H1 (cell line): Measurements from ENCODE around the gene SH3GL2. TPM values are rescaled to one million over a fixed set of nuclear protein-coding genes. Genes with fewer than 3 reads are reported as not detected.

ENCODE experiments used
- CTCF ChIA-PET: fragments of 300-600 bp; sonication (Branson Sonifier 250); formaldehyde crosslinking; loops from one replicate; lab custom pipeline; 2021; ENCODE audit not compliant: partially characterized antibody; lab: Charles Lee
- POLR2A ChIA-PET: fragments of 300-600 bp; sonication (Branson Sonifier 250); formaldehyde crosslinking; loops from one replicate; lab custom pipeline; 2021; ENCODE audit warnings: inconsistent platforms; ENCODE audit not compliant: partially characterized antibody; lab: Charles Lee
- DNase-seq, 2 experiments: peaks; one replicate each; pipeline versions ENCODE4 v3.0.0 to v3.0.0-alpha.2; 2010 to 2022; ENCODE audit warnings: low spot score in 2 of 2, low read depth in 1 of 2, mixed read lengths in 1 of 2
- FAIRE-seq: peaks from 2 replicates; lab custom pipeline; 2011; peaks lifted over from hg19 to GRCh38; lab: Jason Lieb, UNC
- H2AFZ ChIP-seq: 2 replicates; pipeline ENCODE4 v1.8.1; 2012; ENCODE audit warnings: low read length, inconsistent platforms
- H2AK5ac ChIP-seq: 2 replicates; pipeline ENCODE4 v1.6.1; 2013; ENCODE audit warnings: low read depth, low read length
- H2BK120ac ChIP-seq: replicated peaks from 2 replicates; pipeline ENCODE3; 2013; ENCODE audit warnings: low read depth, low read length, inconsistent platforms
- H2BK12ac ChIP-seq: 2 replicates; pipeline ENCODE4 v1.6.1; 2013; ENCODE audit warnings: low read depth, low read length
- H2BK15ac ChIP-seq: 2 replicates; pipeline ENCODE4 v1.6.1; 2013; ENCODE audit warnings: low read length
- H2BK20ac ChIP-seq: 2 replicates; pipeline ENCODE4 v1.6.1; 2013; ENCODE audit warnings: low read length
- H2BK5ac ChIP-seq: 2 replicates; pipeline ENCODE4 v1.6.1; 2013; ENCODE audit warnings: low read depth, low read length
- H3K14ac ChIP-seq: 2 replicates; pipeline ENCODE4 v1.6.1; 2013; ENCODE audit warnings: inconsistent platforms; ENCODE audit not compliant: insufficient read length
- H3K18ac ChIP-seq: 2 replicates; pipeline ENCODE4 v1.6.1; 2013; ENCODE audit warnings: low read length; ENCODE audit errors: extremely low read depth
- H3K23ac ChIP-seq: 2 replicates; pipeline ENCODE4 v1.6.1; 2013; ENCODE audit warnings: inconsistent platforms; ENCODE audit not compliant: insufficient read length
- H3K23me2 ChIP-seq: 2 replicates; pipeline ENCODE4 v1.6.1; 2013; ENCODE audit warnings: low read depth, low read length
- H3K27ac ChIP-seq: 2 replicates; pipeline ENCODE4 v1.6.1; 2011; ENCODE audit warnings: low read depth, low read length, inconsistent platforms
- H3K27me3 ChIP-seq, 4 experiments: replicated peaks in 1 of 4; 1 replicate in 1 of 4; 2 replicates in 3 of 4; pipeline versions ENCODE4 v1.6.1 to v1.8.1; 2011 to 2013; ENCODE audit warnings: low read length in 3 of 4, mild to moderate bottlenecking in 3 of 4, inconsistent platforms in 2 of 4, mixed read lengths in 2 of 4, moderate library complexity in 1 of 4; ENCODE audit not compliant: control insufficient read depth in 3 of 4, insufficient read depth in 3 of 4; ENCODE audit errors: extremely low read depth in 1 of 4
- H3K36me3 ChIP-seq, 4 experiments: 2 replicates each; pipeline versions ENCODE4 v1.6.1 to v1.8.1; 2011 to 2013; ENCODE audit warnings: mild to moderate bottlenecking in 4 of 4, low read length in 3 of 4, moderate library complexity in 2 of 4, control low read depth in 1 of 4, inconsistent platforms in 1 of 4; ENCODE audit not compliant: insufficient read depth in 4 of 4, control insufficient read depth in 2 of 4
- H3K4ac ChIP-seq: replicated peaks from 2 replicates; pipeline ENCODE3; 2013; ENCODE audit warnings: low read length, low read depth, mixed read lengths, inconsistent platforms; ENCODE audit not compliant: insufficient read length
- H3K4me1 ChIP-seq, 4 experiments: replicated peaks in 1 of 4; 1 replicate in 1 of 4; 2 replicates in 3 of 4; pipeline versions ENCODE4 v1.6.1 to v1.8.1; 2011 to 2013; ENCODE audit warnings: low read length in 3 of 4, inconsistent platforms in 2 of 4, mixed read lengths in 1 of 4; ENCODE audit not compliant: insufficient read depth in 4 of 4, control insufficient read depth in 3 of 4
- H3K4me2 ChIP-seq, 2 experiments: 2 replicates each; pipeline versions ENCODE4 v1.6.1 to v1.8.1; 2011 to 2013; ENCODE audit warnings: low read depth in 2 of 2, low read length in 2 of 2, control low read depth in 1 of 2, inconsistent platforms in 1 of 2, mild to moderate bottlenecking in 1 of 2; ENCODE audit not compliant: insufficient read depth in 1 of 2
- H3K4me3 ChIP-seq, 4 experiments: fragments of 200-600, 300-600 bp in 1 of 4; sonication (generic), shearing (Covaris generic), sonication (Bioruptor Twin) in 1 of 4; 2 replicates each; pipeline versions ENCODE4 v1.5.1 to v1.8.1; 2011 to 2016; ENCODE audit warnings: low read length in 4 of 4, low read depth in 3 of 4, control low read depth in 2 of 4, inconsistent platforms in 2 of 4, mild to moderate bottlenecking in 2 of 4, mixed read lengths in 1 of 4, moderate library complexity in 1 of 4; ENCODE audit not compliant: insufficient read depth in 2 of 4; ENCODE audit errors: extremely low read depth in 1 of 4
- H3K56ac ChIP-seq: replicated peaks from 2 replicates; pipeline ENCODE3; 2013; ENCODE audit warnings: low read depth, mild to moderate bottlenecking, mixed read lengths, low read length, inconsistent platforms; ENCODE audit not compliant: insufficient read length
- H3K79me1 ChIP-seq: 2 replicates; pipeline ENCODE4 v1.6.1; 2013; ENCODE audit warnings: low read depth, low read length, control low read depth
- H3K79me2 ChIP-seq, 2 experiments: 2 replicates each; pipeline versions ENCODE4 v1.6.1 to v1.8.1; 2012 to 2013; ENCODE audit warnings: low read length in 2 of 2, mild to moderate bottlenecking in 2 of 2, inconsistent platforms in 1 of 2; ENCODE audit not compliant: insufficient read depth in 2 of 2, control insufficient read depth in 1 of 2
- H3K9ac ChIP-seq, 4 experiments: replicated peaks in 1 of 4; 1 replicate in 1 of 4; 2 replicates in 3 of 4; pipeline versions ENCODE4 v1.6.1 to v1.8.1; 2011 to 2013; ENCODE audit warnings: low read depth in 3 of 4, low read length in 3 of 4, control low read depth in 2 of 4, mild to moderate bottlenecking in 2 of 4, moderate library complexity in 2 of 4, inconsistent platforms in 1 of 4; ENCODE audit errors: extremely low read depth in 1 of 4
- H3K9me3 ChIP-seq, 2 experiments: 2 replicates each; pipeline versions ENCODE4 v1.6.1 to v1.8.1; 2012 to 2013; ENCODE audit warnings: mild to moderate bottlenecking in 2 of 2, moderate library complexity in 2 of 2, control low read depth in 1 of 2, inconsistent platforms in 1 of 2, low read depth in 1 of 2, low read length in 1 of 2, mixed read lengths in 1 of 2; ENCODE audit not compliant: insufficient read depth in 2 of 2
- H4K20me1 ChIP-seq, 2 experiments: replicated peaks in 1 of 2; 2 replicates each; pipeline versions ENCODE3 to v1.8.1; 2011 to 2013; ENCODE audit warnings: inconsistent platforms in 2 of 2, low read length in 2 of 2, mild to moderate bottlenecking in 1 of 2; ENCODE audit not compliant: insufficient read depth in 2 of 2, control insufficient read depth in 1 of 2
- H4K5ac ChIP-seq: 2 replicates; pipeline ENCODE4 v1.6.1; 2013; ENCODE audit warnings: low read length, low read depth, mixed read lengths, inconsistent platforms; ENCODE audit not compliant: insufficient read length
- H4K8ac ChIP-seq: 2 replicates; pipeline ENCODE4 v1.8.0; 2013; ENCODE audit warnings: mild to moderate bottlenecking, moderate library complexity, low read length, inconsistent platforms; ENCODE audit not compliant: insufficient read depth; ENCODE audit errors: extremely low read depth
- H4K91ac ChIP-seq: replicated peaks from 2 replicates; pipeline ENCODE3; 2013; ENCODE audit warnings: low read length, mixed read lengths, inconsistent platforms; ENCODE audit not compliant: insufficient read length
- NRF1 ChIP-seq: IDR thresholded peaks from 2 replicates; pipeline ENCODE4 v1.6.1; 2011; ENCODE audit warnings: mild to moderate bottlenecking, low read depth, low read length, improper control_type of control experiment
- RXRA ChIP-seq: IDR thresholded peaks from 2 replicates; pipeline ENCODE4 v1.6.1; 2011; ENCODE audit warnings: low read depth, mild to moderate bottlenecking, low read length, moderate library complexity; ENCODE audit not compliant: insufficient read depth
- WGBS, 2 experiments: shearing (Covaris generic) in 1 of 2; methylation state at CpG; one replicate each; pipeline versions ENCODE4 v1.1.6 to v1.1.7; 2013 to 2015; ENCODE audit warnings: low lambda C conversion rate in 2 of 2, mixed read lengths in 2 of 2, inconsistent platforms in 1 of 2, low coverage in 1 of 2, missing lambda C conversion rate in 1 of 2; ENCODE audit not compliant: insufficient replicate concordance in 2 of 2, insufficient coverage in 1 of 2, insufficient read length in 1 of 2; ENCODE audit errors: extremely low coverage in 1 of 2, missing lambda C conversion rate in 1 of 2; 5-methylcytosine and 5-hydroxymethylcytosine counted together
- polyA plus RNA-seq, 7 experiments: library from polyadenylated mRNA; depleted of rRNA in 3 of 7; stranded (reverse) in 5 of 7; unstranded in 2 of 7; fragments of >200 nt in 5 of 7; fragments of 200-250 nt in 2 of 7; gene quantifications; 1 replicate in 5 of 7; 2 replicates in 1 of 7; 4 replicates in 1 of 7; pipeline versions ENCODE4 v1.2.1 to v1.2.3, GENCODE V29; 2011 to 2013; ENCODE audit warnings: missing spikeins in 2 of 7, mixed read lengths in 2 of 7
- total RNA-seq: library from RNA; stranded (reverse); fragmentation: NEBNext Ultra II Directional; extraction: Animal tissue kit (Norgen Biotek cat#: 25700); gene quantifications from 2 replicates; pipeline ENCODE4 v1.2.1, GENCODE V29; 2021

SH3GL2 gene
- total and polyA plus RNA-seq, 2 of the 8 experiments (the other 6 are each of a cell fraction or from before 2014, with no cell fraction given), result 4.7 to 5.3 TPM

- DNase-seq (no peak), FAIRE-seq (no peak)
- H3K23me2 ChIP-seq, result no peaks in the 10 kb centered on the region
- H2BK15ac ChIP-seq, result no peak overlapping the region
- H3K23ac ChIP-seq, result no peak overlapping the region
- H2AK5ac ChIP-seq, result no peak overlapping the region
- H3K79me2 ChIP-seq, result no peaks in the 10 kb centered on the region
- no peak overlapping the region for H3K14ac ChIP-seq
- H3K36me3 ChIP-seq, result no peaks in the 10 kb centered on the region
- H4K8ac ChIP-seq, result no peak overlapping the region
- no peak overlapping the region for H3K4me2 ChIP-seq
- no peak overlapping the region for H3K4me3 ChIP-seq
- no peak overlapping the region for H2AFZ ChIP-seq
- CTCF ChIA-PET, result interaction anchor here (1.1 kb wide), 1 partner anchor 15 kb away, joined by 3 read pairs; no protein-coding TSS in a partner anchor
- no peak overlapping the region for H3K27ac ChIP-seq
- H2BK120ac ChIP-seq, result no peak overlapping the region
- H3K79me1 ChIP-seq, result no peaks in the 10 kb centered on the region
- H4K91ac ChIP-seq, result no peak overlapping the region
- H2BK5ac ChIP-seq, result no peak overlapping the region
- no peaks in the 10 kb centered on the region; a peak in 1 of 4 replicates for H3K9me3 ChIP-seq
- no peak overlapping the region for H3K4ac ChIP-seq
- POLR2A ChIA-PET, result no interaction called here
- H3K56ac ChIP-seq, result no peak overlapping the region
- WGBS, 2 experiments, result 89% methylated on average over 8 of the region's 8 CpGs; no CpG with 5 or more reads in 1 of the 2 experiments
- no peak overlapping the region for H2BK12ac ChIP-seq
- H3K18ac ChIP-seq, result no peak overlapping the region
- H4K20me1 ChIP-seq, result no peaks in the 10 kb centered on the region
- no peaks in the 10 kb centered on the region for H3K4me1 ChIP-seq
- no peaks in the 10 kb centered on the region for H3K27me3 ChIP-seq
- H4K5ac ChIP-seq, result no peak overlapping the region
- H2BK20ac ChIP-seq, result no peak overlapping the region
- no peak overlapping the region for H3K9ac ChIP-seq
- no peak for TF ChIP-seq RXRA
- no peak for TF ChIP-seq NRF1
- TF ChIP-seq, all 59 proteins: peak for 0
Measured at GRCh38 chr9:17556255-17556654, 22.6 kb upstream of the SH3GL2 start.
